ENCODE measurements around the gene DOCK2.

DOCK2 gene

DNA sequence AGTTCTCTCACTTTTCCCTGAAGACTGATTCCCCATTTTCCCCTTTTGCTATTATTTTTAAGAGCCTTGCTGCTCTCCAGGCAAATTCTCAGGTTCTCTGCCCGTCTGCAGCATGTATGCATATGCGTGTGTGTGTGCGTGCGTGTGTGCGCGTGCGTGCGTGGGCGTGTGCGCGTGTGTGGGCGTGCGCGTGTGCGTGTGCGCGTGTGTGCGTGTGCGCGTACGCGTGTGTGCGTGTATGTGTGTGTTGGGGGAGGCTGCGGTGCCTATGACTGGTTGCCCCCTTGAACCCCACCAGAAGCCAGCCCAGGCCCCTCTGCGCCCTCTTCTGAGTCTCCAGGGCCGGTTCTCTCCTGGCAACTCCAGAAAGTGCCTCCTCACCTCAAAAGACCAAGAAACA is 467.6 kb downstream of the DOCK2 start:
- Histone ChIP-seq H3K4me2 (ENCODE audit: low read depth, low read length, poor library complexity, severe bottlenecking) (no peak overlapping the region), H3K27me3 (ENCODE audit: low read length) (no peaks in the 10 kb centered on the region), H3F3A (ENCODE audit: insufficient read depth) (no peaks in the 10 kb centered on the region), H3K4me3 (ENCODE audit: insufficient read depth, low read length, poor library complexity, severe bottlenecking) (no peak overlapping the region), H3K9me3 (ENCODE audit: insufficient read depth, low read length) (no peaks in the 10 kb centered on the region), H3K36me3 (ENCODE audit: low read length) (no peaks in the 10 kb centered on the region), H2AFZ (ENCODE audit: low read depth, low read length, severe bottlenecking) (no peak overlapping the region), H3K79me2 (ENCODE audit: insufficient read depth, low read length) (no peaks in the 10 kb centered on the region), H3K9ac (ENCODE audit: low read length) (no peak overlapping the region), H3K9me2 (replicated peaks; ENCODE audit: insufficient read depth, low read length) (no peaks in the 10 kb centered on the region), H4K20me1 (ENCODE audit: low read depth, low read length) (no peaks in the 10 kb centered on the region), H3K27ac (ENCODE audit: low read depth, low read length) (no peak overlapping the region)
- TF ChIP-seq, protein P1, sequence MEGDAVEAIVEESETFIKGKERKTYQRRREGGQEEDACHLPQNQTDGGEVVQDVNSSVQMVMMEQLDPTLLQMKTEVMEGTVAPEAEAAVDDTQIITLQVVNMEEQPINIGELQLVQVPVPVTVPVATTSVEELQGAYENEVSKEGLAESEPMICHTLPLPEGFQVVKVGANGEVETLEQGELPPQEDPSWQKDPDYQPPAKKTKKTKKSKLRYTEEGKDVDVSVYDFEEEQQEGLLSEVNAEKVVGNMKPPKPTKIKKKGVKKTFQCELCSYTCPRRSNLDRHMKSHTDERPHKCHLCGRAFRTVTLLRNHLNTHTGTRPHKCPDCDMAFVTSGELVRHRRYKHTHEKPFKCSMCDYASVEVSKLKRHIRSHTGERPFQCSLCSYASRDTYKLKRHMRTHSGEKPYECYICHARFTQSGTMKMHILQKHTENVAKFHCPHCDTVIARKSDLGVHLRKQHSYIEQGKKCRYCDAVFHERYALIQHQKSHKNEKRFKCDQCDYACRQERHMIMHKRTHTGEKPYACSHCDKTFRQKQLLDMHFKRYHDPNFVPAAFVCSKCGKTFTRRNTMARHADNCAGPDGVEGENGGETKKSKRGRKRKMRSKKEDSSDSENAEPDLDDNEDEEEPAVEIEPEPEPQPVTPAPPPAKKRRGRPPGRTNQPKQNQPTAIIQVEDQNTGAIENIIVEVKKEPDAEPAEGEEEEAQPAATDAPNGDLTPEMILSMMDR (IDR thresholded peaks at IDR 0.05; ENCODE audit: insufficient read depth, low read length, poor library complexity, severe bottlenecking): no peak
- TF ChIP-seq EZH2phosphoT487 (conservative IDR thresholded peaks at IDR 0.05; ENCODE audit: low read length): no peak

DNA sequence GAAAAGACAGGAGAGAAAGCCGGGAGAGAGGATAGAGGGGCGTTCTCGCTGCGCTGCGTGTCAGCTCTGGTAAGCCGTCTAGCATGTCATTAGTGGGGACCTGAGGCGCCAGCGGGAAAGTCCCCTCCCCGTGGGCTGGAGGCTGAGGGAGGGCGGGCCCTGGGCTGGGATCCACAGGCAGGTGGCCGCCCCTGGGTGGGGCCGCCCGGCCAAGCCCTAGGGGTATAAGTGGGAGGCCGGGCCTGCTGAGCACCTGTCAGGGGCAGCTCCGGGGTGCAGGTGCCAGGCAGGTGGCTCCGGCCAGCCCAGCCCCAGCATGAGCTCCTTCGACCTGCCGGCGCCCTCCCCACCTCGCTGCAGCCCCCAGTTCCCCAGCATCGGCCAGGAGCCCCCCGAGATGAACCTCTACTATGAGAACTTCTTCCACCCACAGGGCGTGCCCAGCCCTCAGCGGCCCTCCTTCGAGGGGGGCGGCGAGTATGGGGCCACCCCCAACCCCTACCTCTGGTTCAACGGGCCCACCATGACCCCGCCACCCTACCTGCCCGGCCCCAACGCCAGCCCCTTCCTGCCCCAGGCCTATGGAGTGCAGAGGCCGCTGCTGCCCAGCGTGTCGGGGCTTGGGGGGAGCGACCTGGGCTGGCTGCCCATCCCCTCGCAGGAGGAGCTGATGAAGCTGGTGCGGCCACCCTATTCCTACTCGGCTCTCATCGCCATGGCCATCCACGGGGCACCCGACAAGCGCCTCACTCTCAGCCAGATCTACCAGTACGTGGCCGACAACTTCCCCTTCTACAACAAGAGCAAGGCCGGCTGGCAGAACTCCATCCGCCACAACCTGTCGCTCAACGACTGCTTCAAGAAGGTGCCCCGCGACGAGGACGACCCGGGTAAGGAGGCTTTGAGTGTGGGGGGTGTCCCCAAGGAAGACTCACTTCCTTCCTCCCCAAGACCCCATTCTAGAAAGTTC is 468.9 kb downstream of the DOCK2 start, which contains the start of gene FOXI1:
TSS of gene FOXI1 (plus strand) at position 256 of the 970 bp plus-strand sequence. CDS start at position 317, 61 bp downstream.
- Histone ChIP-seq H3K9me2 (replicated peaks; ENCODE audit: insufficient read depth, low read length) (no peaks in the 10 kb centered on the region), H3F3A (ENCODE audit: insufficient read depth) (no peaks in the 10 kb centered on the region)

DNA sequence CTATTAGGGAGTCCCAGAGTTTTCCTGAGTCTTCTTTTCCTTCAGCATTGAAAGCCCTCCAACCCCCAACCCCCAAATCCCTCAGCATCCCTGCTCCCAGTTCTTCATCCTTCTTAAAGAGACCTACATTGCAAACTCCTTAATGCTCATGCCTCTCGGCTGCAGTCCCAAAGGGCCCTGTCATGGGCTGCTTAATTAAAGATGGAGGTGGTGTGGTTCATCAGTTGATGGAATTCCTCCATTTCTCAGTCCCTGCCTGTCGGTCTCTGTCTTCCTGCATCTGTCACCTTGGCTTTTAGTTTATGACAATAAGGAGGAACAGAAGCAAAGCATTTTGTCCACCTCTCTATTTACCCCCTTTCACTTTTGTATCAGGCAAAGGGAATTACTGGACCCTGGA is 470.6 kb downstream of the DOCK2 start:
- Histone ChIP-seq H2AFZ (ENCODE audit: low read depth, low read length, severe bottlenecking) (no peak overlapping the region), H3F3A (ENCODE audit: insufficient read depth) (no peaks in the 10 kb centered on the region), H3K9ac (ENCODE audit: low read length) (no peak overlapping the region), H3K9me2 (replicated peaks; ENCODE audit: insufficient read depth, low read length) (no peaks in the 10 kb centered on the region), H3K27ac (ENCODE audit: low read depth, low read length) (no peak overlapping the region), H3K9me3 (ENCODE audit: insufficient read depth, low read length) (no peaks in the 10 kb centered on the region), H3K79me2 (ENCODE audit: insufficient read depth, low read length) (no peaks in the 10 kb centered on the region), H3K36me3 (ENCODE audit: low read length) (no peaks in the 10 kb centered on the region), H4K20me1 (ENCODE audit: low read depth, low read length) (no peaks in the 10 kb centered on the region), H3K4me3 (ENCODE audit: insufficient read depth, low read length, poor library complexity, severe bottlenecking) (no peak overlapping the region), H3K4me2 (ENCODE audit: low read depth, low read length, poor library complexity, severe bottlenecking) (no peak overlapping the region), H3K27me3 (ENCODE audit: low read length) (no peaks in the 10 kb centered on the region)
- TF ChIP-seq, protein P1 (IDR thresholded peaks at IDR 0.05; ENCODE audit: insufficient read depth, low read length, poor library complexity, severe bottlenecking): no peak
- TF ChIP-seq EZH2phosphoT487 (conservative IDR thresholded peaks at IDR 0.05; ENCODE audit: low read length): no peak

More for the DNA sequence above, 468.9 kb downstream of the DOCK2 start, which contains the start of gene FOXI1:
- H3K4me3 ChIP-seq (ENCODE audit: insufficient read depth, low read length, poor library complexity, severe bottlenecking): no peak within 1 kb of the TSS
- no peaks in the 10 kb centered on the region for H3K27me3 ChIP-seq (ENCODE audit: low read length)
- no peaks in the 10 kb centered on the region for H3K9me3 ChIP-seq (ENCODE audit: insufficient read depth, low read length)
- H3K27ac ChIP-seq (ENCODE audit: low read depth, low read length): no peak within 1 kb of the TSS
- no peaks in the 10 kb centered on the region for H4K20me1 ChIP-seq (ENCODE audit: low read depth, low read length)
- H3K9ac ChIP-seq (ENCODE audit: low read length): no peak within 1 kb of the TSS
- H3K36me3 ChIP-seq (ENCODE audit: low read length): no peaks in the 10 kb centered on the region
- no peak within 1 kb of the TSS for H3K4me2 ChIP-seq (ENCODE audit: low read depth, low read length, poor library complexity, severe bottlenecking)
- H2AFZ ChIP-seq (ENCODE audit: low read depth, low read length, severe bottlenecking): no peak within 1 kb of the TSS
- H3K79me2 ChIP-seq (ENCODE audit: insufficient read depth, low read length): no peaks in the 10 kb centered on the region
- TF ChIP-seq EZH2phosphoT487 (conservative IDR thresholded peaks at IDR 0.05; ENCODE audit: low read length): no peak
- TF ChIP-seq, protein P1 (IDR thresholded peaks at IDR 0.05; ENCODE audit: insufficient read depth, low read length, poor library complexity, severe bottlenecking): no peak
